ENCODE measurements around the gene OMA1.

DNA sequence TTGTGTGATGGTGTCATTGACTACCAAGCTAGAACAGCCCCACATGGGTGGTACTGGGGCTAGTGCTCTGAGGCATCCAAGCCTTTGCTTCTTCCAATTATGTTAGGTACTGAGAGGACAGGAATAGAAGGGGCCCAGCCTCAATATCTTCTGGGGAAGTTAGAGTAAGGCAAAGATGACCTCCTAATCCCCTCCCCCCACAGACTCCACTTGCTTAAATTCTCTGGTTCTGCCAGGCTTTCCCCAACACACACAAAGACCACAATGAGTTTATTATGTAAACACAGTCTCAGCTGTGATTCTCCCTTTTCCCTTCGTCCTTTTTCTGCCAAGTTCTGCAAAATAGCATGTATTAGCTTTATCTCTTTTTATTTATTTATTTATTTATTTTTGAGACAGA is 33.7 kb upstream of the OMA1 start:
- no peak for TF ChIP-seq OSR1 (CRISPR knock-in tag; IDR thresholded peaks at IDR 0.05)
- TF ChIP-seq, protein P1, sequence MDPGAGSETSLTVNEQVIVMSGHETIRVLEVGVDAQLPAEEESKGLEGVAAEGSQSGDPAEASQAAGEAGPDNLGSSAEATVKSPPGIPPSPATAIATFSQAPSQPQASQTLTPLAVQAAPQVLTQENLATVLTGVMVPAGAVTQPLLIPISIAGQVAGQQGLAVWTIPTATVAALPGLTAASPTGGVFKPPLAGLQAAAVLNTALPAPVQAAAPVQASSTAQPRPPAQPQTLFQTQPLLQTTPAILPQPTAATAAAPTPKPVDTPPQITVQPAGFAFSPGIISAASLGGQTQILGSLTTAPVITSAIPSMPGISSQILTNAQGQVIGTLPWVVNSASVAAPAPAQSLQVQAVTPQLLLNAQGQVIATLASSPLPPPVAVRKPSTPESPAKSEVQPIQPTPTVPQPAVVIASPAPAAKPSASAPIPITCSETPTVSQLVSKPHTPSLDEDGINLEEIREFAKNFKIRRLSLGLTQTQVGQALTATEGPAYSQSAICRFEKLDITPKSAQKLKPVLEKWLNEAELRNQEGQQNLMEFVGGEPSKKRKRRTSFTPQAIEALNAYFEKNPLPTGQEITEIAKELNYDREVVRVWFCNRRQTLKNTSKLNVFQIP (CRISPR knock-in tag; IDR thresholded peaks at IDR 0.05; ENCODE audit: borderline replicate concordance, low read depth), result no peak
- TF ChIP-seq TCF4 (CRISPR knock-in tag; IDR thresholded peaks at IDR 0.05; ENCODE audit: borderline replicate concordance), result no peak
- TF ChIP-seq, protein P2, sequence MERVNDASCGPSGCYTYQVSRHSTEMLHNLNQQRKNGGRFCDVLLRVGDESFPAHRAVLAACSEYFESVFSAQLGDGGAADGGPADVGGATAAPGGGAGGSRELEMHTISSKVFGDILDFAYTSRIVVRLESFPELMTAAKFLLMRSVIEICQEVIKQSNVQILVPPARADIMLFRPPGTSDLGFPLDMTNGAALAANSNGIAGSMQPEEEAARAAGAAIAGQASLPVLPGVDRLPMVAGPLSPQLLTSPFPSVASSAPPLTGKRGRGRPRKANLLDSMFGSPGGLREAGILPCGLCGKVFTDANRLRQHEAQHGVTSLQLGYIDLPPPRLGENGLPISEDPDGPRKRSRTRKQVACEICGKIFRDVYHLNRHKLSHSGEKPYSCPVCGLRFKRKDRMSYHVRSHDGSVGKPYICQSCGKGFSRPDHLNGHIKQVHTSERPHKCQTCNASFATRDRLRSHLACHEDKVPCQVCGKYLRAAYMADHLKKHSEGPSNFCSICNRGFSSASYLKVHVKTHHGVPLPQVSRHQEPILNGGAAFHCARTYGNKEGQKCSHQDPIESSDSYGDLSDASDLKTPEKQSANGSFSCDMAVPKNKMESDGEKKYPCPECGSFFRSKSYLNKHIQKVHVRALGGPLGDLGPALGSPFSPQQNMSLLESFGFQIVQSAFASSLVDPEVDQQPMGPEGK (CRISPR knock-in tag; IDR thresholded peaks at IDR 0.05; ENCODE audit: borderline replicate concordance), result no peak
